Body of pancreas (tissue), 4 donors: ENCODE measurements around the gene ULK4. TPM values are rescaled to one million over a fixed set of nuclear protein-coding genes. Genes with fewer than 3 reads are reported as not detected.
A peak's percentile ranks its signal among the peaks of the same experiment; 100 is the strongest.

Experiments used
- ATAC-seq: fragments of 150-250 bp; one replicate; pipeline ENCODE4 v1.9.1; 2016
- DNase-seq, 4 donors: peaks; one replicate each; pipeline ENCODE4 v3.0.0-alpha.2; 2019
- H3K27ac ChIP-seq, 4 donors: fragments of 200-600 bp; sonication (generic); 1 replicate in 3 of 4; 2 replicates in 1 of 4; pipeline versions ENCODE4 v1.5.1 to v1.6.1; 2016 to 2019; ENCODE audit warnings: mild to moderate bottlenecking in 1 of 4, mixed read lengths in 1 of 4, moderate library complexity in 1 of 4
- H3K27me3 ChIP-seq, 2 donors: fragments of 200-600 bp; sonication (generic); one replicate each; pipeline ENCODE4 v1.6.0; 2016; ENCODE audit warnings: mild to moderate bottlenecking in 1 of 2
- H3K36me3 ChIP-seq, 2 donors: fragments of 200-600 bp; sonication (generic); replicated peaks in 1 of 2; 2 replicates each; pipeline ENCODE4 v1.5.1; 2016; ENCODE audit warnings: low read depth in 2 of 2; ENCODE audit not compliant: insufficient read depth in 1 of 2
- H3K4me1 ChIP-seq: fragments of 200-600 bp; sonication (generic); one replicate; pipeline ENCODE4 v1.6.0; 2016
- H3K4me3 ChIP-seq, 2 donors: fragments of 200-600 bp; sonication (generic); 1 replicate in 1 of 2; 2 replicates in 1 of 2; pipeline ENCODE4 v1.5.1; 2016 to 2019
- H3K9me3 ChIP-seq, 3 donors: fragments of 200-600 bp; sonication (generic); 1 replicate in 2 of 3; 2 replicates in 1 of 3; pipeline ENCODE4 v1.5.1; 2016
- CTCF ChIP-seq, 7 experiments: fragments of 450-650 bp in 4 of 7; fragments of 200-600 bp in 3 of 7; sonication (generic) in 3 of 7; IDR thresholded peaks; one replicate each; pipeline ENCODE4 v1.5.1; 2016 to 2019; ENCODE audit warnings: antibody characterized with exemption in 7 of 7
- POLR2A ChIP-seq, 3 donors: fragments of 450-650 bp; IDR thresholded peaks; one replicate each; pipeline ENCODE4 v1.6.1; 2016; ENCODE audit warnings: antibody characterized with exemption in 3 of 3, mild to moderate bottlenecking in 2 of 3
- WGBS, 2 donors: methylation state at CpG; one replicate each; pipeline ENCODE4 v1.1.5; 2017; 5-methylcytosine and 5-hydroxymethylcytosine counted together
- intact Hi-C: fragments of 100-400 bp; cut with DNase I; formaldehyde crosslinking; loops from one replicate; pipeline ENCODE4 v1.15.1; 2023
- total RNA-seq, 2 donors: library from RNA; depleted of rRNA; stranded (reverse); fragments of >200 nt; gene quantifications; one replicate each; pipeline ENCODE4 v1.1.0, GENCODE V29; 2016

Gene ULK4
- total RNA-seq, 2 donors from 2014 or later, result 7.3 to 12.5 TPM

GRCh38 chr3:41693799-41694198 is 268.1 kb downstream of the ULK4 start:
- H3K36me3 ChIP-seq, result no peaks in the 10 kb centered on the region
- DNase-seq (no peak), ATAC-seq (peak; percentile 69)
- no peaks in the 10 kb centered on the region for H3K27me3 ChIP-seq
- intact Hi-C loops, result no loop called here
- no peak overlapping the region for H3K4me3 ChIP-seq
- H3K4me1 ChIP-seq, result peaks cover 19% of the 10 kb centered on the region
- no peaks in the 10 kb centered on the region for H3K9me3 ChIP-seq
- peak overlapping the region in 1 of 4 donors; percentile 8 for H3K27ac ChIP-seq
- WGBS, 2 donors, result 42 to 45% methylated on average over 3 of the region's 3 CpGs
- TF ChIP-seq CTCF (IDR thresholded peaks at IDR 0.05) (no peak), POLR2A (IDR thresholded peaks at IDR 0.05) (no peak)

GRCh38 chr3:41690766-41691563 is 270.9 kb downstream of the ULK4 start:
- ATAC-seq (no peak), DNase-seq (peak in 2 of 4 donors; percentile 21 to 28)
- TF ChIP-seq POLR2A (IDR thresholded peaks at IDR 0.05) (no peak), CTCF (IDR thresholded peaks at IDR 0.05) (no peak)
- peaks cover 34% of the 10 kb centered on the region for H3K4me1 ChIP-seq
- no peak overlapping the region for H3K4me3 ChIP-seq
- H3K27ac ChIP-seq, result no peak overlapping the region
- no peaks in the 10 kb centered on the region for H3K27me3 ChIP-seq
- intact Hi-C loops, result no loop called here
- H3K36me3 ChIP-seq, result no peaks in the 10 kb centered on the region
- WGBS, 2 donors, result 57 to 75% methylated on average over 5 of the region's 5 CpGs
- H3K9me3 ChIP-seq, result no peaks in the 10 kb centered on the region

GRCh38 chr3:41688595-41689380 is 273.1 kb downstream of the ULK4 start:
- DNase-seq (peak in 1 of 4 donors; percentile 50), ATAC-seq (peak; percentile 93)
- no peaks in the 10 kb centered on the region for H3K36me3 ChIP-seq
- intact Hi-C loops, result no loop called here
- no peaks in the 10 kb centered on the region for H3K27me3 ChIP-seq
- no peak for TF ChIP-seq CTCF (IDR thresholded peaks at IDR 0.05)
- peak overlapping the region; percentile 11 to 84 (median 72) for H3K27ac ChIP-seq
- 33 to 52% methylated on average over 4 of the region's 4 CpGs for WGBS, 2 donors
- H3K4me3 ChIP-seq, result no peak overlapping the region
- no peaks in the 10 kb centered on the region for H3K9me3 ChIP-seq
- peaks cover 49% of the 10 kb centered on the region for H3K4me1 ChIP-seq

GRCh38 chr3:41684797-41685735 is 276.8 kb downstream of the ULK4 start:
- Histone ChIP-seq H3K4me3 (no peak overlapping the region), H3K4me1 (peaks cover 38% of the 10 kb centered on the region), H3K36me3 (no peaks in the 10 kb centered on the region), H3K27ac (peak overlapping the region in 1 of 4 donors; percentile 38), H3K27me3 (no peaks in the 10 kb centered on the region), H3K9me3 (no peaks in the 10 kb centered on the region)
- WGBS, 2 donors, result 60 to 75% methylated on average over 4 of the region's 4 CpGs
- intact Hi-C loops, result no loop called here
- TF ChIP-seq CTCF (IDR thresholded peaks at IDR 0.05), result no peak
- TF ChIP-seq POLR2A (IDR thresholded peaks at IDR 0.05), result no peak
- ATAC-seq (peak; percentile 35), DNase-seq (no peak)
